Measurements from ENCODE around the gene ALDH1A1.

ALDH1A1 gene

DNA sequence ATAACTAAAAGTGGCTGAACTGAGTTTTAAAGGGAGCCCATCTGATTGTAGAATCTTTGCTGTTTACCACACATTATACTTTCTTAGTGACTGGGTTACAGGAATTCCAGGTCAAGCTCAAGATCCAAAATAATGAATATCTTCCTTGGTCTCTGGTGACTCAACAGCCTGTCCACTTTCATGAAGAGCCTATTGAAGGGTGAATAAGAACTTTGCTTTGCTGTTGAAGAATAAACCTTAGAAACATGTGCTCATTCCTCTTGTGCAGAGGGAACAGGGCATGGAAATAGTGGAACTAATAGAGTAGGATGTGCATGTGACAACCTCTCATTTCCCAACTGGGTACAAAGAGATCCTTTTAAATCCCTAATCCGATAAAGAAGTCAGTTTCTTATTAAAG, 21.4 kb downstream of the ALDH1A1 start:
- H3K4me3 ChIP-seq (ENCODE audit: low read depth, low read length) = no peak overlapping the region
- TF ChIP-seq, protein P1, sequence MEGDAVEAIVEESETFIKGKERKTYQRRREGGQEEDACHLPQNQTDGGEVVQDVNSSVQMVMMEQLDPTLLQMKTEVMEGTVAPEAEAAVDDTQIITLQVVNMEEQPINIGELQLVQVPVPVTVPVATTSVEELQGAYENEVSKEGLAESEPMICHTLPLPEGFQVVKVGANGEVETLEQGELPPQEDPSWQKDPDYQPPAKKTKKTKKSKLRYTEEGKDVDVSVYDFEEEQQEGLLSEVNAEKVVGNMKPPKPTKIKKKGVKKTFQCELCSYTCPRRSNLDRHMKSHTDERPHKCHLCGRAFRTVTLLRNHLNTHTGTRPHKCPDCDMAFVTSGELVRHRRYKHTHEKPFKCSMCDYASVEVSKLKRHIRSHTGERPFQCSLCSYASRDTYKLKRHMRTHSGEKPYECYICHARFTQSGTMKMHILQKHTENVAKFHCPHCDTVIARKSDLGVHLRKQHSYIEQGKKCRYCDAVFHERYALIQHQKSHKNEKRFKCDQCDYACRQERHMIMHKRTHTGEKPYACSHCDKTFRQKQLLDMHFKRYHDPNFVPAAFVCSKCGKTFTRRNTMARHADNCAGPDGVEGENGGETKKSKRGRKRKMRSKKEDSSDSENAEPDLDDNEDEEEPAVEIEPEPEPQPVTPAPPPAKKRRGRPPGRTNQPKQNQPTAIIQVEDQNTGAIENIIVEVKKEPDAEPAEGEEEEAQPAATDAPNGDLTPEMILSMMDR (IDR thresholded peaks at IDR 0.05; ENCODE audit: insufficient read depth, low read depth, low read length, missing control alignments) = no peak
- DNase-seq (ENCODE audit: low read depth) = no peak

DNA sequence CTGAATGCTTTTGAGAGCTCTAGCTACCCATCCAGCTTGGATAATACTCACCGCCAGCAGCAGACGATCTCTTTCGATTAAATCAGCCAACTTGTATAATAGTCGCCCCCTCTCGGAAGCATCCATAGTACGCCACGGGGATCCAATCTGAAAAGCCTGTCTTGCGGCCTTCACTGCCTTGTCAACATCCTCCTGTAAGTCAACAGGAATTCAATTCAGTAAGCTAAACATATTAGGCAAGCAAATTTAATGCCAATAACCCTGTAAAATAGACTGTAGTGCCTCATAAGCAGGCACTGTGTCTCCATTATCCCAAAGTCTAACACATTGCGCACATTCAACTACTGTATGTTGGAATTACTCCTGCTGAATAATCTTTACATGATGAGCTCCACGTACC, 22.0 kb downstream of the ALDH1A1 start:
- H3K4me3 ChIP-seq (ENCODE audit: low read depth, low read length) = no peak overlapping the region
- TF ChIP-seq, protein P1 (IDR thresholded peaks at IDR 0.05; ENCODE audit: insufficient read depth, low read depth, low read length, missing control alignments) = no peak
- DNase-seq (ENCODE audit: low read depth) = no peak

DNA sequence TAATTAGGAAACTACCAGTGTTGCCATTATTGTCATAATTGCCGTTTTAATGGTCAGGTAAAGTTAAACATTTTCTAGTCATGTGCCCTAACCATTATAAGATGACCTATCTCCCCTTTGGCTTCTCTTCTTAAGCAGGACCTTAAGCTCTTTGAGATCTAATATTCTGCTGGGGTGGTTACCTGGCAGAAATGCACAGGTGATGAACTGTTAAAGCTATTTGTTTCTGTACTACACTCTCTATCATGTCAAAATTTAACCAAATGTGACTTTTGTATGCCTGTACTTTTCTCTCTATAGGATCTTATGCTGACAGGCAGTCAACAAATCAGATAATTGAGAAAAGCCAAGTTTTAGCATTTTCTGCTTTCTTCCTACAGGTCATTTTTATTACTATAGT, 23.3 kb downstream of the ALDH1A1 start:
- TF ChIP-seq, protein P1 (IDR thresholded peaks at IDR 0.05; ENCODE audit: insufficient read depth, low read depth, low read length, missing control alignments) = no peak
- no peak for DNase-seq (ENCODE audit: low read depth)
- H3K4me3 ChIP-seq (ENCODE audit: low read depth, low read length) = no peak overlapping the region

DNA sequence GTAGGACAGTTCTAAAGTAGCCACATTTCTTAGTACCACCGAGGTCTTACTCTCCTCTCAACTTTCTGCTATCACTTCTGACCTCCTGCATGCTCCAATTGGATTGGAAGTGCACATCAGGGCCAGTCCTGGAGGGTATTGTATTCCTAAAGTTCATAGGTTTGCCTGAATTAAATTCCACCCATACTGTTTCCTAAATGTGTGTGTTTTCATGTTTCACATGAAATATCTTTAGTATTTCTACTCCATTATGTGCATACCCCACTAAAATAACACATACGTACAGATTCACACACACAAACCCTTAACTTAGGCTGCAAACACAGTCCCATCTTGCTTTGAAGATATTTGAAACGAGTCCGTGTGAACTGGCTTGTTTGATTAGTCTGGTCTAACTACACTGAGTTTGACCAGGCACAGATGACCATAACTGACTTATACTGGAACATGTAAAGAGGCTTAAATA, 24.8 kb downstream of the ALDH1A1 start:
- DNase-seq (ENCODE audit: low read depth) = no peak
- no peak overlapping the region for H3K4me3 ChIP-seq (ENCODE audit: low read depth, low read length)
- TF ChIP-seq, protein P1 (IDR thresholded peaks at IDR 0.05; ENCODE audit: insufficient read depth, low read depth, low read length, missing control alignments) = no peak

DNA sequence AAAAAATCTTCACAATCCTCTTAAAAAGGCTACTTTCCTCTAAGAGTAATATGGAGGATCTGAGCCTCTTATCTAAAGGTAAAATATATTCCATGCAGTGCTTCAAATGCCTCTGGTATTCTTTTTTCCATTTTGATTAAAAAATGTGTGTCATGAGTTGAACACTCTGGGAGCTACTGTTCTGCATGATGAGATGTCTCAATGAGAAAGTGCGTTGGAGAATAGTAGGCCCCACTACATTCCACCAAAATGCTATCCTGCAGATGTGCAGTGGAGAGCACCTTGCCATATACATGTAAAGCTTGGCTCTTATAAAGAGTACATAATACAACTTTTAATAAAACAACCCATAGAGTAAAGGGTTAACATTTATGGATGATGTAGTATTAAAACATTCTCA, 26.3 kb downstream of the ALDH1A1 start:
- H3K4me3 ChIP-seq (ENCODE audit: low read depth, low read length) = no peak overlapping the region
- TF ChIP-seq, protein P1 (IDR thresholded peaks at IDR 0.05; ENCODE audit: insufficient read depth, low read depth, low read length, missing control alignments) = no peak
- DNase-seq (ENCODE audit: low read depth) = no peak

DNA sequence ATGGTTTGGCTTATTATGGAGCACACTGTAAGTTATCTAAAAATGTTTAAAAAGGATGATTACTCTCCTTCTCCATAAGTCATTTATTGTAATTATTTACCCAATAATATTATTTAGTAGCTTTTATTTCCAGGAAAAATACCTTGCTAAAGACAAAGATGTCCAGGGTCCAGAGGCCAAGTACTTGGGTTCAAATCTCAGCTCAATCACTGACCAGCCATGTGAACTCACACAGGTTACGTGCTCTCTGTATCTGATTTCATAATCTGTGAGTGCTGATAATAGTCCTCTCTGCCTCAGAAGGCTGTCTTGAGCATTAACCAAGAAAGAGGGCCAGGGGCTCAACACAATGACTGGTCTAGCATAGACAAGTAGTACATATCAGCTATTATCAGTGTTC, 27.0 kb downstream of the ALDH1A1 start:
- no peak for DNase-seq (ENCODE audit: low read depth)
- H3K4me3 ChIP-seq (ENCODE audit: low read depth, low read length) = no peak overlapping the region
- TF ChIP-seq, protein P1 (IDR thresholded peaks at IDR 0.05; ENCODE audit: insufficient read depth, low read depth, low read length, missing control alignments) = no peak

DNA sequence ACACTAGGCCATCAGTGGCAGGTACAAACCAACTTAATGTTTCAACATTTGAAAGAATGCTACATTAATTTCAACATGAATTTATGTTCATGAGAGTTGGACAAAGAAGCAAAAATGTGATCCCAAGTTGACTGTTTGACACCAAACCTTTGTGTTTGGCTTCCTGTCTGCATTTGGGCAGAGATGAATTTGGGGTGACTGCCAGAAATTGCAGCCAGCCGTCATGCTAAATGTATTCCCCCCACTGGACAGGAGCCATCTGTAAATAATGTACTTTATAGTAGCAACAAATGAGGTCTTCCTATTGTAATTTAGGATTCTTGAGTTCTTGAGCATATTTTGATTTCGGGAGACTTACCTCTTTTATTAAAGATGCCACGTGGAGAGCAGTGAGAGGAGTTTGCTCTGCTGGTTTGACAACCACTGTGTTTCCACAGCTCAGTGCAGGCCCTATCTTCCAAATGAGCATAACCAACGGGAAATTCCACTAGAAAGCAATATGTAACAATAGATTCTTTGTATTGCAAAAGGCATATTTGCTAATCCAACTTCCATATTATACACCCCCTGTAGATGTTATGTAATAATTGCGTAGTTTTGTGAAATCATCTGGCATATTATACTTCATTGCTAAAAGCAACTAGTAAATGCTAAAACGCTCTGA, 27.6 kb downstream of the ALDH1A1 start:
- no peak for DNase-seq (ENCODE audit: low read depth)
- no peak overlapping the region for H3K4me3 ChIP-seq (ENCODE audit: low read depth, low read length)
- TF ChIP-seq, protein P1 (IDR thresholded peaks at IDR 0.05; ENCODE audit: insufficient read depth, low read depth, low read length, missing control alignments) = no peak

All from GM12865 (cell line).